Sigmoid colon (tissue), 4 donors: ENCODE data around the gene SOWAHD.

ENCODE experiments used
- EP300 ChIP-seq, 4 donors: sonication (generic); formaldehyde crosslinking; IDR thresholded peaks; one replicate each; pipeline ENCODE4 v1.6.1; 2017; ENCODE audit warnings: antibody characterized with exemption in 4 of 4
- POLR2A ChIP-seq, 2 donors: fragments of 450-650 bp; IDR thresholded peaks; one replicate each; pipeline ENCODE4 v1.6.1; 2016; ENCODE audit warnings: antibody characterized with exemption in 2 of 2, mild to moderate bottlenecking in 2 of 2, moderate library complexity in 2 of 2
- POLR2AphosphoS5 ChIP-seq, 4 donors: sonication (generic); formaldehyde crosslinking; IDR thresholded peaks; one replicate each; pipeline ENCODE4 v1.6.1; 2017; ENCODE audit warnings: antibody characterized with exemption in 4 of 4
- TF ChIP-seq, protein P1 (sequence below), 4 experiments: fragments of 450-650 bp in 3 of 4; fragments of 200-600 bp in 1 of 4; IDR thresholded peaks; one replicate each; pipeline ENCODE4 v1.5.1; 2016 to 2019; ENCODE audit warnings: antibody characterized with exemption in 4 of 4, mild to moderate bottlenecking in 3 of 4, moderate library complexity in 2 of 4

DNA sequence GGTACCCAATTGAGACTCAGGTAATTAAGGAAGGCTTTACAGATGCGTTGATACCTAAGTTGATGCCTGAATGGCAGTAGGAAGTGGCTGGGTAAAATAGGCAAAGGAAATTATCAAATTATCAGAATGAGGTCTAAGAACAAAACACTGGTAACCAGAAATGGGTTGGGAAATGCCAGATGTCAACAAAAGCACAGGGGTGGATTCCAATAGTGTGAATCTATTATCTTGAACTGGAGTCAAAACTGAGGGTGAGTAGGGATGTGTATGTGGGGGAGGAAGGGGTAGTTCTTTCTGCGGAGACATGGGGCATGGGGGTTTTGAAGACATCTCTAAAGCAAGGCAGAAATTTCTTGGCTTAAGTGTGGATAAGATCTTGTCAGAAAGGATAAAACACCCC is 49.5 kb upstream of the SOWAHD start:
- TF ChIP-seq, protein P1, sequence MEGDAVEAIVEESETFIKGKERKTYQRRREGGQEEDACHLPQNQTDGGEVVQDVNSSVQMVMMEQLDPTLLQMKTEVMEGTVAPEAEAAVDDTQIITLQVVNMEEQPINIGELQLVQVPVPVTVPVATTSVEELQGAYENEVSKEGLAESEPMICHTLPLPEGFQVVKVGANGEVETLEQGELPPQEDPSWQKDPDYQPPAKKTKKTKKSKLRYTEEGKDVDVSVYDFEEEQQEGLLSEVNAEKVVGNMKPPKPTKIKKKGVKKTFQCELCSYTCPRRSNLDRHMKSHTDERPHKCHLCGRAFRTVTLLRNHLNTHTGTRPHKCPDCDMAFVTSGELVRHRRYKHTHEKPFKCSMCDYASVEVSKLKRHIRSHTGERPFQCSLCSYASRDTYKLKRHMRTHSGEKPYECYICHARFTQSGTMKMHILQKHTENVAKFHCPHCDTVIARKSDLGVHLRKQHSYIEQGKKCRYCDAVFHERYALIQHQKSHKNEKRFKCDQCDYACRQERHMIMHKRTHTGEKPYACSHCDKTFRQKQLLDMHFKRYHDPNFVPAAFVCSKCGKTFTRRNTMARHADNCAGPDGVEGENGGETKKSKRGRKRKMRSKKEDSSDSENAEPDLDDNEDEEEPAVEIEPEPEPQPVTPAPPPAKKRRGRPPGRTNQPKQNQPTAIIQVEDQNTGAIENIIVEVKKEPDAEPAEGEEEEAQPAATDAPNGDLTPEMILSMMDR (IDR thresholded peaks at IDR 0.05), result no peak
- TF ChIP-seq POLR2A (IDR thresholded peaks at IDR 0.05), result no peak
- no peak for TF ChIP-seq EP300 (IDR thresholded peaks at IDR 0.05)
- TF ChIP-seq POLR2AphosphoS5 (IDR thresholded peaks at IDR 0.05), result no peak
